Measurements from ENCODE around the gene ORAI1.
"Not testable (repeated sequence)": the region's sequence is repeated elsewhere in the genome, so short reads cannot be mapped to it uniquely, and the experiment has no call there.

Gene ORAI1

DNA sequence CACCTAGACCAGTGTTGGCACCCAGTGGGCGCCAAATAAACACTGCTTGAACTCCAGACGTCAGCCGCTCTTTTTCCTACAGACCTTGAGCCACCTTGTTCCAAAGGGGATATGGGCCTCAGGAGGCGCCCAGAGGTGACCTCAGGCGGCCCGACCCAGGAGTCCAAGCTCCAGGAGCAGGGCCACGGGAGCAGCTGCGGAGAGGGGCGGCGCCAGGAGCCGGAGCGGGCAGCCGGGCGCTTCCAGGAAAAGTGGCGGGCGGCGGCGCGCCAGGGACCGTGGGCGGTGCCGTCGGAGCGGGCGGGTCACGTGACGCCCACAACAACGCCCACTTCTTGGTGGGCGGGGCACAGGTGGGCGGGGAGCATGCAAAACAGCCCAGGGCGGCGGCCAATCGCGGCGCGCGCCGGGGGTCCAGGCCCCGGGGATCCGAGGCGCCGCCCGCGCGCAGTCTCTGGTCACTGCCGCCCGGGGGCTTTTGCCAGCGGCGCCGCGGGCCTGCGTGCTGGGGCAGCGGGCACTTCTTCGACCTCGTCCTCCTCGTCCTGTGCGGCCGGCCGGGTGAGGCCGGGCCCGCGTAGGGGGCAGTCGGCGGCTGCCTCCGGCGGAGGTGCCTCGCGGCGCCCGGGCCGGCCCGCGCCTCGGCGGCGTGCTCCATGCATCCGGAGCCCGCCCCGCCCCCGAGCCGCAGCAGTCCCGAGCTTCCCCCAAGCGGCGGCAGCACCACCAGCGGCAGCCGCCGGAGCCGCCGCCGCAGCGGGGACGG, at the start of gene ORAI1:
Gene ORAI1 (plus strand): TSS at position 444 of the 766 bp plus-strand sequence.
- peak; percentile 75 for DNase-seq

DNA sequence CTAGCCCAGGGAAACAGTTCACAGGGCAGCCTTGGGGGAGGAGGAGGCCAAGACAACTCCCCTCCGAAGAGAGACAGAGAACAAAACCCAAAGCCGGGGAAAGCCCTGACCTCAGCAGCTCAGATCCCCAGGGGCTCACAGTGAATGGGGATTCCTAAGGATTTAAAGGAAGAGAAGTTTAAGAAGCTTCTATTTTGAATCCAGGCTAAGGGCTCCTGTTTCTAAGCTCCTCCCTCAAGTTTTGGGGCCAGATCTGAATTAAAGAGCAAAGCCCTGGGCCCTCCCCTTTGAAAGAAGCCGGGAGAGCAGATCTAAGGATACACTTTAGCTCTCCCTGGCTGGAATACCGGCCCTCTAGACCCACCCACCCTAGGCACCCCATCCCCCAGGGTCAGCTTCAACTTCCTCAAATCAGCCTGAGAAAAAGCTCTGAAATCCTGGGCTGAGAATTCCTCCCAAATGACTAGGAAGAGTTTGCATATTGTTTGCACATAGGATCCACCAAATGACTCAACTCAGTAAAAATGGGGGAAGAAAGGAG, 49.4 kb upstream of the ORAI1 start:
- DNase-seq, result no peak

DNA sequence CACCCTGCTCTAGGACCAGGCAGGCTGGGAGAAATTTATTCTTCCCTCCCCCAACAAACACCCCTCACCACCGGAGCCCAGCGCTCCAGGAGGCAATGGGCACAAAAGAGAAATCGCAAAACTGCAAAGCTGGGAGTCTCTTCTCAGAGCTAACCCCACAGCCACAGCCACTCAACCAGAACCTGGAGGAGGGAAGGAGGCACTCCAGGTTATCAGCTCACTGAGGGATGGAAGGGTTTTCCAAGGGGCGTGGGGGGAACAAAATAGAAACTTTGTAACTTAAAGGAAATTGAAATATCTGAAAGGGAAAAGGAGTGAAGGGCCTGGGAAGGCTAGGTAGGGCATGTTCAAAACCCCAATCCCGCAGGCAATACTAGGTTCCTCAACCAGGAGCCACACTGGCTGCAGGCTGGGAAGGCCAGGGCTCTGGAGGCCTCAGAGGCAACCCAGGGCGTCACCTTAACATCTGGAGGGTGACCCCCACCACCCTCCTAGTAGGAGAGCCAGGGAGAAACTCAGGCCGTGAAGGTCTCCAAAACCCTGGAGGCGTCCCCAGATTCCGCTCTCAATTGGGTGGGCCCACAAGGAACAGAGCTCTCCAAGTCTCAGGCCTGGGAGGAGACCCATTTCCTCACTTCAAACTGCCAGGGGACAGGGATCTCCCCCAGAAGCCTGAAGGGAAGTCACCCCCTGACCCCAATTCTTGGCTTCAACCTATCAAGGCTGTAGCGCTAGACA, 48.7 kb upstream of the ORAI1 start:
- no peak for DNase-seq

DNA sequence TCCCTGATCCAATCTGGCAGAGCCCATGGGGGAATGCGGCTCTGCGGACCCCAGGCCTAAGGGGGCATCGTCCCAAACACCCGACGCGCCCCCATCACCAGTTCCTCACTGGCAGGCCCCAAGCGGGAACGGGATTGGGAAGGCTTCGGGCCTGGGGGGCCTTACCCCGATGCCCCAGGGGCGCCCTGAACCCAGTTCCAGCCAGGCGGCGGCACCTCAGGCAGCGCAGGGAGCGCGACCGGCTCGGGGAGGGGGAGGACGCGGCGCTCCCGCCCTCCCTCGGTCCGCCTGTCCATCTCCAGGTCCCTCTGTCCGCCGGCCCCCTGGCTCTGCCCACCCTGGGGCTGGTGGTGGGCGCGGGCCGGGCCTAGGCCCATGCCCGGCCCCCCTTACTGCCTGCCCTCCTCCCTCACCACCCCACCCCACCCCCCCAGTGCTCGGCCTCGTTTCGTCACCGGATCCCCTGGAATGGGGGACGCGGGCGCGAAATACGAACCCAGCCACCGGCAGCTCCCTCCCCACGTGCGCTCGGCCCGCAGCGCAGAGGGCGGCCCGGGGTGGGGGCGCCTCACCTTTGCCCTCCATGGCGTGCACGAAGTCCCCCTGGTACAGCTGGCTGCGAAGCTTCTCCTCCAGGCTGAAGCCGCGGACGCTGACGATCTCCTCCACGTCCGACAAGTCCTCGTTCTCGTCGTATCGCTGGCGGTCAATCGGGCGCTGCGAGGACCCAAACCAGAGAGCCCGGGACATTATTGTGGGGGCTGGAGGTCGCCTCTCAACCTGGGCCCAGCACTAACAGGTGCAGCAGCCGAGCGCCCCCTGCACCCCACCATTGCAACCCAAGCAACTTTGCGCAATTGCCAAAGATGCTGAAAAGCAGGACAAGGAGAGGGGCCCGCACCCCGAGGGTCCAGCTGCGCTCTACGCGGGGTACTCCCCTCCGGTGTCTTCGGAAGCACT, 47.8 kb upstream of the ORAI1 start:
- DNase-seq, result no peak

DNA sequence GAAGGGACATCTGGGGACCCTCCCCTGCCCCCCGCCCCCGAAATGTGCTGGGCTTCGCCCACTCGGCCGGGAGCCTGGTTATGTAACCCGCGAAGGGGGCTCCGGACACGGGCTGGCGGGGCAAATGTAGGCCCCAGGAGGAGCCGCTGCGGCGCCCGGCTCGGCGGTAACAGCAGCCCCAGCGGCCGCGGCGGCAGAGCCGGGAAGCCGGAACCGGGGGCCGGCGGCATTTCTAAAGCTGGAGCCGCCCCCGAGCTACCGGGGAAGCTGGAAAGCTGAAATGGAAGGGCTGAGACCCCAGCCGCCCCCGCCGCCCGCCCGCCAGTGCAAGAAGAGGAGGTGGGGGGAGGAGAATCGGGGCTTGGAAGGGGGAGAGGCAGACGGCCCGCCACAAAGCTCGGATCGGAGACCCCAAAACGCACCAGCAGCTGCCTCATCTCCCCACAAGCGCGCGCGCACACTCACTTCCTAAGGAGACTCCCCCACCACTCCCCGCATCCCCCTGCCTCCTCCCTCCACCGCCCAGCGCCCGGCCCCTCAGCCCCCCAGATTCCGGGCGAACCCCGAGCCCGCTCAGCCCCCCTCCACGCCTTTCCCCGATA, 47.0 kb upstream of the ORAI1 start:
- no peak for DNase-seq

DNA sequence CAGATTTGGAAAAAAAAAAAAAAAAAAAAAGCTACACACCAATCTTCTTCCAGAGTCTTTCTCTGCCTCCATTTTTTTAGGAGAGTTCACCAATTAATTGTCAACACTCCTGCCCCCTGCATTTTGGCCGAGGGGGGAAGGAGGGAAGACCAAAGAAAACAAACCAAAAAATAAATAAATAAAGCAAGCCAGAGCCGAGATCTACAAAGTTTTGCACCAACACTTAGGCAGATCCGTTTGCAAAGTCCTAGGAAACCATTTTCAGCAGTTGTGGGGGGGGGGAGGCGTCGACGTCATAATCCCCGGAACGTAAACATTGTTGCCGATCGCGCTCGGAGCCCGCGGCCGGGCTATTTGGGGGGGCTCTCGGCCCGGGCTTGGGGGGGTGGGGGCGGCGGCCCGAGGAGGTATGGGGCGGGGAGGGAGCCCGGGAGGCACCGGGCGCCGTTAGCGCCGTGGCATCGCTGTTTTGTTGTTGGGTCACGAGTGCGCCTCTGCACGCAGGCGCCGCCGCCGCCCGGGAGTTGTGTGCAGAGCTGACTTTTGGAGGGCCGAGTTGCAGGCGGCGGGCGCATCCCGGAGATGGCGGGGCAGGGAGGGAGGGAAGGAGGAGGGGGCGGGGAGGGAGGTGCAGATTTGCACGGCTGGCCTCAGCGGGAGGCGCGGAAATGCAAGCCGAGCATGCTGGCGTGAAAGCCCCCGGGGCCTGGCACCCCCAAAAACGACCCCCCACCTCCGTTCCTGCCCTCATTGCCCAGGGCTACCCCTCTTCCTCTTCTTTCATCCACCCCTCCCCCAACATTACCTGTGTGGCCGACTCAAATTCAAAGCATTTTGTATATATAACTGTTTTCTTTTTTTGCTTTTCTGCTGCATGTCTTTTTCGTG, 46.1 kb upstream of the ORAI1 start:
- DNase-seq, result peak; percentile 32

DNA sequence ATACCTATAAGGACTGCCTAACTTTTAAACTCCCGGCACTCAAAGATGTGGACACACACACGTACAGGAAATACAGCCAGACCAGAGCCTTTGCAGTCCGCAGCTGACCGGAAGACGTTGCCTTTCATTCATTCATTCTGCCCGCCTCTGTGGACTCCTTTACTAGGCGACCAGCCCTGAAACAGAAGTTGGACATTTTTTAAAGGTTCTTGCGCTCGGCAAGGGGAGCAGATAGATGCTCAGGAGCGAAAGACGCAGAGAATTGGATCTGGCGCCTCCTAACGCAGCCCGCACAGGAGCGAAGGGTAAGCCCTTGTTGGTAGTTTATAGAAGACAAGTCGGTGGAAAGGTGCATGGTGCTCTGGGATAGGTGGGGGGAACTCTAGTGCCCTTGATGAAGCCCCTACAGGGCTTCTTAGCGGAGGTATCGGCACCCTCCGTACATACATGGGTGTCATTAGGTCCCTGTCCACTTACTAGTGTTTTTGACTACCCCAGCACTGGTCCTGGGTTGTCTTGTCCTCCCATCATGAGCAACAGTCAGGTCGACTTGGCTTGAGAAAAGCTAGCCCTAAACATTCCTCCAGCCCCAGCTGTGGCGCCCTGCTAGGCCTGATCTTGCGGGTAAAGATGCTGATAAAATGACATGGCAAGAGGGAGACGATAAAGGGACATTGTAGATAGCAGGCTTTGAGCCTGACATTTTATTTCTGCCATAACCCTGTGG, 45.2 kb upstream of the ORAI1 start, which contains the start of gene KDM2B:
Gene KDM2B (minus strand): TSS at position 65 of the 727 bp plus-strand sequence. CDS start 112 bp downstream, outside the sequence.
- no peak for DNase-seq

DNA sequence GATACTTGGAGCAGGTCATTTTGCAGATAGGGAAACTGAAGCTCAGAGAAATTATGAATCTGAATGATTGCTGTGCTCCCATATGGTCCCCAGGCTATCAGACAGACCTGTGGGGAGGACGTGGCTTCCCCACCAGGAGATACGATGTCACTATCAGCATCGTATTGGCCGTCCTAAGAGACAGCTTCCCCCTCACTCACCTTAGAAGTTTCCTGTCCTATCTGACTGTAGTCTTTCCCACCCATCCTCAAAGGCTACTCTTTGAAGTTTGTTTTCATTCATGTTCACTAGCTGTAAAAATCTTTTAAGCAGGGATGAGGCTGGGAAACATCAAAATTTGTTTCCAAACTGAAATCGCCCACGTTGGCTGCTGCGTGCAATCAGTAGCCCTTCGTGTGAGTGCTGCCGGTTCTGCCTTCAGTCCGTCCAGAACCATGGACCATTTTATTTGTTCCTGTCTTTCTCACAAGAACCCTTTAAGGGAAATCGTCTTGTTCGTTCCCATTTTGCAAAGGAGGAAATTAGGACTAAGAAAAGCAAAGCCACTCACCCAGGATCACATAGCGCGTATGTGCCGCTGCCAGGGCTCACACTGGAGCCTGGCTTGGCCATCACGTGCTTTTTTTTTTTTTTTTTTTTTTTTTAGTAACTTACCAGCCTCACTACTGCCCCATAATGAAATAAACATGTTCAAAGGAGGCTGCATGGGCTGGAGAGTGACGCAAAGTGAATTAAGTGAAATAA, 44.5 kb upstream of the ORAI1 start:
- DNase-seq, result no peak

DNA sequence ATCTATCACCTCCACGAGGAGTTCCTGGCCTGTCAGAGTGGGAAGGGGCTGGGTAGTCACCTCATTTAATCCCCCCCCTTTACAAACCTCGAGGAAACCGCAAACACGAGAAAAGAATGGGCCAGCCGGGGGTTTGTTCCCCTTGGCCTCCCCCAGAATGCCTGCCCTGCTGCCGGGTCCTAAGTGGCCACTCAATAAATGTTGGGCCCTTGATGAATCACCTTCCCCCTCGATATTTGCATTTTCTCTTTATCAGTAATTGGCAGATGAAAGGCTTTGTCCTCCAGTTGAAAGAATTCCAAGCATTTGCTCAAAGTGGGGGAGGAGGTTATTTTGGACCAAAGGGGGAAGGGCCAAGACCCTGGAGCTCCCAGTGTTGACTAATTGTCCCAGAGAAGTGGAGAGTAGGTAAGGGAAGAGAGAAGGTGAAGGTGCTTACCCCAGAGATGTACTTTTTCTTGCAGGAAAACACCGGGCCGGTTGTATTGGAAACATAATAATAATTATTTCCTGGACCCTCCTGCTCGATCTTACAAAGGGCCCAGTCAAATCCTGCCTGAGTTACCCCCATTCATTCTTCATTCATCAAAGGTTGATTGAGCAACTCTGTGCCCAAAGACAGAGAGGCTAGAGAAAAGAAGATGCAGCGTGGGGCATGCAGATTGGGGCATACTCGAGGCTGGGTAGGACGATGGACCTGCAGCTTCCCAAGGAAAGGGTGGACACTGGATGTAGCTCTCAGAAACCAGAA, 43.6 kb upstream of the ORAI1 start:
- no peak for DNase-seq

DNA sequence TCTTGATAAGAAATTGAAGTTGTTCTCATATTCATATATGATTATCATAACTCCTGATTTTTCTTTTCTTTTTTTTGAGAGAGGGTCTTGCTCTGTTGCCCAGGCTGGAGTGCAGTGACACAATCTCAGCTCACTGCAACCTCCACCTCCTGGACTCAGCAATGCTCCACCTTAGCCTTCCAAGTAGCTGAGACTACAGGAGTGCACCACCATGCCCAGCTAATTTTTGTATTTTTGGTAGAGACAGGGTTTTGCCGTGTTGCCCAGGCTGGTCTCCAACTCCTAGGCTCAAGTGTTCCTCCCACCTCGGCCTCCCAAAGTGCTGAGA, 43.0 kb upstream of the ORAI1 start:
- DNase-seq, result not testable (repeated sequence)

DNA sequence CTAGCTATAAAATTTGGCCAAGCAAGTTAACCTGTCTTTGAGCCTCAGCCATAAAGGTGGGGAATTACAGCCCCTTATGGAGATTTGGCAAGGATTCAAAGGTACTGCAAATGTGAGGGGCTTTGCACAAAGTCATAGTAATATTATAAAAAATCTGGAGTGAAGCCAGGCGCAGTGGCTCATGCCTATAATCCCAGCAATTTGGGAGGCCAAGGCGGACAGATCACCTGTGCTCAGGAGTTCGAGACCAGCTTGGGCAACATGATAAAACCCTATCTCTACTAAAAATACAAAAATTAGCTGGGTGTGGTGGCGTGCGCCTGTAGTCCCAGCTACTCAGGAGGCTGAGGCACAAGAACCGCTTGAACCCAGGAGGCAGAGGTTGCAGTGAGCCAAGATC, 41.4 kb upstream of the ORAI1 start:
- not testable (repeated sequence) for DNase-seq

DNA sequence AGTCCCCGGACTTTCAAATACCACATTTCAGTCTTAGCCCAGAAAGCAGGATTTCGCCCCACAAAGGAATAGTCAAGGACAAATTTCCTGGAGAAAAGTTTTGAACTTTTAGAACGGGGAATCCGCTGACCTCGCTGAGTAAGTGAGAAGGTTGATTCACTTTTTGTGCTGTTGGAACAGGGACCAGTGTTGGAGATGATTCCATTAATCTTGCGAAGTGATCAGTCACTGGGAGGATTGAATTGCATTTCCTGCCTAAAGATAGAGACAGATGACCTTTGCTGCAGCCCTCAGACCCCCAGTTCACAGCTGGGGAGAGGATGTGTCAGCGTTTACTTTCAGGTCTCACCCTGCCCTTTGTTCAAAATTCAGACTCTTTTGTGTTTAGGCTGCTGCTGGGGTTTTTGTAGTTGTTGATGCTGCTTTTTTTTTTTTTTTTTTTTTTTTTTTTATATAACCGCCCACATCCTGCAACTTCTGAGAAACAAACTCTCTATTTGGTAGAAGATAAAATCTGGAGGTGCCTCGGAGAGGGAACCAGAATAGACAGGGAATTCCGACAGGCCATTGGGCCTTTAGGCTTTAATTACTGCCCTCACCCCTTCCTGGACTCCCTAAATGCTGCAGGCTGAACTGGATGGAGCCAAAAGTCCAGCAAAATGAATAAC, 35.7 kb upstream of the ORAI1 start:
- no peak for DNase-seq

DNA sequence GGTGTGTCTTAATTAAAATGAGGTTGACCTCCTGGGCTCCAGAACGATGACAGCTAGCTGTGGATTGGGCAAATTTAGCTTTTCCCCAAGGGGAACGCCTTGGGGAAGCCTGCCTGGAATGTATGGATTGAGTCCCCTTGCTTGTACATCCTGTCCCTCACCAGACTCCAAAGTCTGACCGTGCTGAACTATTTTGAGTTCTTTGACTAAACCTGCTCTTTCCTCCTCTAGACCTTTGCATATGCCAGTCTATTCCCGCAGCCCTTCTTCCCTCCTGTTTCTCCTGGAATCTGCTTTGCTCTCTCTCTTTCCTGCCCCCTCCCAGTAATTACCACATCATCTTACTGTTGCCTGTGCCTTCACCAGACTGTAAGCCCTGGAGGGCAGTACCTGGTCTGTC, 34.0 kb upstream of the ORAI1 start:
- DNase-seq, result no peak

DNA sequence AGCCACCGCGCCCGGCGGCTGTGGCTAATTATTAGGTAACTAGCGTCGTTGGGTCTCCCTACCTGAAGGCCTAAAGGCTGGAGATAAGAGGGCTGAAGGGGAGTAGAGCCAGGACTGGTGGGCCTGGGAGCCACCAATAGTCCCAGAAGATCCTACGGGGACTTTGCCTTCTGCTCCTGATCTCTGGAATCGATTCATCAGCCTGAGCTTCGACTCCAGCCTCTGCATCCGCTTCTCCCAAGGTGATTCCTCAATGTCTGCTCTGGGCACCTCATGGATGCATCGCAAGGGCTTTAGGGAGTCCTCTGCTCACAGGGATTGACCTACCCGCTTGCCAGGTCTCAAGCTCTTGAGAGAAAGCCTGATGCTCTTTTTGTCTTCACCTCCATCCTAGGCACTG, 30.8 kb upstream of the ORAI1 start:
- DNase-seq, result no peak

DNA sequence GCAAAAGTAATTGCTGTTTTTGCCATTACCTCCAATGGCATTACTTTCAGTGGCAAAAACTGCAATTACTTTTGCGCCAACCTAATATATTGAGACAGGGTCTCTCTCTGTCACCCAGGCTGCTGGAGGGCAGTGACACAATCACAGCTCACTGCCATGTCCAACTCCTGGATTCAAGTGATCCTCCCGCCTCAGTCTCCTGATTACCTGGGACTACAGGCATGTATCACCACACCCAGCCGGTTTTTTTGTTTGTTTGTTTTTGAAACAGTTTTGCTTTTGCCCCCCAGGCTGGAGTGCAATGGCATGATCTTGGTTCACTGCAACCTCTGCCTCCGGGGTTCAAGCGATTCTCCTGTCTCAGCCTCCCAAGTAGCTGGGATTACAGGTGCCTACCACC, 29.8 kb upstream of the ORAI1 start:
- no peak for DNase-seq

DNA sequence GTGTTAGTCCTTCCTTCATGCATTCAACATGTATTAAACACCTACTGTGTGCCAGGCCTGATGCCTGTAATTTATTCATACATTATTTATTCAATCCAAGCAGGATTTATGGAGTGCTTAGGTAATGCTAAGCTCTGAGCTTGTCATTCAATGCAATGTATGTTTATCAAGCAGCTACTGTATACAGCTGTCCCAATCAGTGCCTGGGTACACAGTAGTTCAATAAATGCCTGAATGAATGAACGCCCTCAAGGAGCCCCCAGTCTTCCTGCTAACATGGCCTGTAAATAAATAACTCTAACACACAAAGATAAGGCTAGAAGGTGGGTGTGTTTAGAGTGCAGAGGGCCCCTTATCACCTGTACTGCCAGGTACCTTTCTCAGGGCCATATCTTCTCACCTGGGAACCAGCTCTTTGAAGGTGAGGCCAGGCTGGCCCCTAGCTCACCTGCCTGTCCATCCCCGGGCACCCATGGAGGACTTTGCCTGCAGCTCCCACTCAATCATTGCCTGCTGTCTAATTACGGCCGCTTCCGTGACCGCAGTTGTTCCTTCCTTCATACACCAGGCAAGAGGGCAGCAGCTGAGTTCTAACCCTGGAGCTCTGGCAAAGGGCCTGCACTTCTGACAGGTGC, 25.5 kb upstream of the ORAI1 start:
- no peak for DNase-seq

DNA sequence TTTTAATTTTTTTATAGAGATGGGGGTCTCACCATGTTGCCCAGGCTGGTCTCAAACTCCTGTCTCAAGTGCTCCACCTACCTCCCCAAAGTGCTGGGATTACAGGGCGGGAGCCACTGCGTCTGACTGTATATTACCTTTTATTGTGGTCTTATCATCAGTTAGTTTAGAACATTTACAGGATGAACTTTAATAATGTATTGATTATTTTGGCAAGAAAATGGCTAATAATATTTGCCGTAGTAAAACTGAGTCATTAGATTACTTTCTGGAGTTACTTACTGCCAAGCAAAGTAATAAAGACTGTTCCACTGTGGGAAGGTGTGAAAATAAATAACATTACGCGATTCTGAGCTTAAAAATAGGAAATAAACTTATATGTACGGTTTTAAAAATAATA, 23.6 kb upstream of the ORAI1 start:
- DNase-seq, result no peak

DNA sequence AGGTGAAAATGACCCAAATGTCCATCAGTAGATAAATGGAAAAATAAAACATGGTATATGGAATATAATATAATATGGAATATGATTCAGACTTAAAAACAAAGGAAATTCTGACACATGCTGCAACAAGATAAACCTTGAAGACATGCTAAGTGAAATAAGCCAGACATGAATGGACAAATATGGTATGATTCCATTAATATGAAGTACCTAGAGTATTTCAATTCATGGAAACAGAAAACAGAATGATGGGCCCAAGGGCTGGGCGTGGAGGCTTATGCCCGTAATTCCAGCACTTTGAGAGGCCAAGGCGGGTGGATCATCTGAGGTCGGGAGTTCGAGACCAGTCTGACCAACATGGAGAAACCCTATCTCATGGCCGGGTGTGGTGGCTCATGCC, 22.7 kb upstream of the ORAI1 start:
- DNase-seq, result no peak
